Nephron (organoid): Measurements from ENCODE around the gene FIBCD1.

Source experiments
- H3K27ac Mint-ChIP-seq, 3 experiments: 2 replicates each; pipeline ENCODE4 v1.8.0; 2020; ENCODE audit warnings: mixed read lengths in 3 of 3, mild to moderate bottlenecking in 2 of 3, moderate library complexity in 1 of 3
- H3K27me3 Mint-ChIP-seq: 2 replicates; pipeline ENCODE4 v1.8.0; 2021; ENCODE audit warnings: low read depth, mild to moderate bottlenecking, moderate library complexity, mixed read lengths
- H3K36me3 Mint-ChIP-seq: 2 replicates; pipeline ENCODE4 v1.8.0; 2020; ENCODE audit warnings: low read depth, mixed read lengths
- H3K4me1 Mint-ChIP-seq: 2 replicates; pipeline ENCODE4 v1.8.0; 2020; ENCODE audit warnings: mixed read lengths
- H3K4me3 Mint-ChIP-seq, 3 experiments: 2 replicates each; pipeline ENCODE4 v1.8.0; 2020; ENCODE audit warnings: mild to moderate bottlenecking in 3 of 3, mixed read lengths in 3 of 3, moderate library complexity in 2 of 3
- H3K9me3 Mint-ChIP-seq: 2 replicates; pipeline ENCODE4 v1.8.0; 2020; ENCODE audit warnings: mixed read lengths
- CTCF ChIP-seq, 3 experiments: fragments of 200-600 bp; sonication (generic); IDR thresholded peaks; one replicate each; pipeline ENCODE4 v1.5.0; 2021; ENCODE audit warnings: antibody characterized with exemption in 3 of 3; ENCODE audit not compliant: unreplicated experiment in 3 of 3

Gene FIBCD1

GRCh38 chr9:130949188-130950038 is 10.4 kb upstream of the FIBCD1 start:
- Mint-ChIP-seq H3K4me1 (no peaks in the 10 kb centered on the region), H3K27ac (no peak overlapping the region), H3K36me3 (no peaks in the 10 kb centered on the region), H3K27me3 (peaks cover 86% of the 10 kb centered on the region), H3K4me3 (no peak overlapping the region), H3K9me3 (peaks cover 12% of the 10 kb centered on the region)
- TF ChIP-seq CTCF (IDR thresholded peaks at IDR 0.05; ENCODE audit: unreplicated experiment in 3 of 3): no peak

- Mint-ChIP-seq H3K27me3 (peaks cover 92% of the 10 kb centered on the region), H3K27ac (no peak overlapping the region), H3K9me3 (peaks cover 12% of the 10 kb centered on the region), H3K36me3 (no peaks in the 10 kb centered on the region), H3K4me3 (no peak overlapping the region), H3K4me1 (no peaks in the 10 kb centered on the region)
- no peak for TF ChIP-seq CTCF (IDR thresholded peaks at IDR 0.05; ENCODE audit: unreplicated experiment in 3 of 3)
Measured at GRCh38 chr9:130948266-130948665, 9.2 kb upstream of the FIBCD1 start.

GRCh38 chr9:130947618-130948140 is 8.6 kb upstream of the FIBCD1 start:
- H3K4me1 Mint-ChIP-seq: no peaks in the 10 kb centered on the region
- H3K4me3 Mint-ChIP-seq: no peak overlapping the region
- TF ChIP-seq CTCF (IDR thresholded peaks at IDR 0.05; ENCODE audit: unreplicated experiment in 3 of 3): no peak
- H3K27ac Mint-ChIP-seq: no peak overlapping the region
- H3K36me3 Mint-ChIP-seq: no peaks in the 10 kb centered on the region
- H3K9me3 Mint-ChIP-seq: peaks cover 12% of the 10 kb centered on the region
- peaks cover 91% of the 10 kb centered on the region for H3K27me3 Mint-ChIP-seq

- no peak overlapping the region for H3K4me3 Mint-ChIP-seq
- H3K27me3 Mint-ChIP-seq: peaks cover 91% of the 10 kb centered on the region
- TF ChIP-seq CTCF (IDR thresholded peaks at IDR 0.05; ENCODE audit: unreplicated experiment in 3 of 3): no peak
- H3K27ac Mint-ChIP-seq: no peak overlapping the region
- no peaks in the 10 kb centered on the region for H3K36me3 Mint-ChIP-seq
- peaks cover 12% of the 10 kb centered on the region for H3K9me3 Mint-ChIP-seq
- no peaks in the 10 kb centered on the region for H3K4me1 Mint-ChIP-seq
Measured at GRCh38 chr9:130946766-130947617, 7.9 kb upstream of the FIBCD1 start.

- Mint-ChIP-seq H3K4me1 (no peaks in the 10 kb centered on the region), H3K36me3 (no peaks in the 10 kb centered on the region), H3K4me3 (no peak overlapping the region), H3K27me3 (peaks cover 93% of the 10 kb centered on the region), H3K9me3 (peaks cover 8% of the 10 kb centered on the region), H3K27ac (no peak overlapping the region)
- no peak for TF ChIP-seq CTCF (IDR thresholded peaks at IDR 0.05; ENCODE audit: unreplicated experiment in 3 of 3)
Measured at GRCh38 chr9:130945173-130945572, 6.1 kb upstream of the FIBCD1 start.
